Measurements from ENCODE around the gene PCDHA1.
"Not testable (repeated sequence)": the region's sequence is repeated elsewhere in the genome, so short reads cannot be mapped to it uniquely, and the experiment has no call there.

- TF ChIP-seq CTCF, POLR2A (IDR thresholded peaks at IDR 0.05): not testable (repeated sequence)
These were observed 16.4 kb downstream of the PCDHA1 start for GRCh38 chr5:140802381-140802780.

All from adrenal gland (tissue), 5 donors.